GM21526 (cell line): ENCODE measurements around the gene BANP.
"Not testable (repeated sequence)": the region's sequence is repeated elsewhere in the genome, so short reads cannot be mapped to it uniquely, and the experiment has no call there.

Experiments used
- ATAC-seq: cut with Tn5 transposase; IDR thresholded peaks from one replicate; pipeline ENCODE4 v1.9.1; 2021; ENCODE audit warnings: moderate library complexity; ENCODE audit not compliant: unreplicated experiment, low FRiP score

BANP gene

DNA sequence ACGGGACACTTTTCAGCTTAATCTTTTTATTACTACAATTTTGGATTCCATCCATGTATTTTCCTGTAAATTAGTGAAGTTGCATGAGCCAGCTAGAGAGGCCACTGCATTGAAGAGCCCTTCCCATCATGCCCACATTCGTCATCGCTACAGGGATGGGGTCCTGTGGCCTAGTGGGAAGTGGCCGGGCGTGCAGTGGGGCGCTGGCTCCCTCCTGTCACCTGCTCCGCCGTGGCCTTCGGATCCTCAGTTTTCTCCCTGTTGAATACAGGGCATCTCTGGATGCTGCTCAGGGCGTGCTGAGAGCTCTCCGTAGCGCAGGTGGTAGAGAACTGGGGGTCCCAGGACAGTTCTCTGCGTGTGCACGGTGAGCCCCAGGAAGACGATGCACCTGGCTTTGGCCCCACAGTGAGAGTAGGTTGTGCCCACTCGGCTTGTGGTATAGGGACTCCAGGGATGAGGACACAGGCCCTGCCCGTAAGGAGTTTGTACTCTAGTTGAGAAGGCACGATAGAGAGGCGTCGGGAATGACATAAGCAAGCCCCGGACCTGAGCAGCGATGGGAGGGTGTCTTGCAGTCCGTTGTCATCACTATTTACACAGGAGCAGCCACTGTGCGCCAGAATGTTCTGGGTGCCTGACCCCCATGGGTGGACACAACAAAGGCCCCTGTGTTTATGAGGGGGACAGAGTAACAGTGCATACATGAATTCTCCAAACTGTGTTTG lies 74.8 kb downstream of the BANP start:
- ATAC-seq, result not testable (repeated sequence)

DNA sequence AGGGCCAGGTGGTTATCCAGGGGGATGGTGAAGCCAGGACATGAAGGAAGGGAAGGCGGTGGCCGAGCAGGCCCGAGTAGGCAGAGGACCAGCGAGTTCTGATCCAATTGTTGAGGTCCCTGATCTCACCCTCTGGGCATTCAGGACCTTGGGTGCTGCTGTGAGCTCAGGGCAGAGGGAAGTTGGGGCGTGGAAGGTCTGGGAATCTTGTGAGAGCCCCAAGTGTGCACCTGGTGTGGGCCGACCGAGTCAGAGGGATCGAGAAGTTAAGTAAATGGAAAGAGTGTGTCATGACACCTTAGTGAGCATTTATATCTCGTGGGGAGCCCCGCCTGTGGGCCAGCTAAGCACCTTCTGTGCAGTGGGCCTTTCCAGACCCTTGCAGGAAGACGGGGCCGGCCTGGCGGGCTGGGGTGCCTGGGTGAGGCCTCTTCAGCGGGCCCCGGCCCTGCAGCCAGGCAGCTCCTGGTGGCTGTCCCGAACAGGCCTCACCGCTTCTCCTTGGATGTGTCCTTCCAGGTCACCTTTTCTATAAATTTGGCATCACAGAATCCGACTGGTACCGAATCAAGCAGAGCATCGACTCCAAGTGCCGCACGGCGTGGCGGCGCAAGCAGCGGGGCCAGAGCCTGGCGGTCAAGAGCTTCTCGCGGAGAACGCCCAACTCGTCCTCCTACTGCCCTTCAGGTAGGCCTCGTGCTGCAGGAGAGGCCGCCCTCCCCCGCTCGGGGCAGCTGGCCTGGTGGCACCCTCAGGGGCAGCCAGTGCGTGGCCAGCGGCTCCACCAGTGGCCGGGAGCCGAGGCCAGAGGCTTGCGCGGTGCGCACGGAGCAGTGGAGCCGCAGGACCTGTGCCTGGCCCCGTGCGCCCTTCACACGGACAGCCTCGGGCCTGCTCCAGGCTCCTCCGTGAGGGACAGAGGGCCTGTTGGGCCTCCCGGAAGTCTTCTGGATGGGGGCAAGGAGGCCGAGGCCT lies 76.0 kb downstream of the BANP start:
- no peak for ATAC-seq

DNA sequence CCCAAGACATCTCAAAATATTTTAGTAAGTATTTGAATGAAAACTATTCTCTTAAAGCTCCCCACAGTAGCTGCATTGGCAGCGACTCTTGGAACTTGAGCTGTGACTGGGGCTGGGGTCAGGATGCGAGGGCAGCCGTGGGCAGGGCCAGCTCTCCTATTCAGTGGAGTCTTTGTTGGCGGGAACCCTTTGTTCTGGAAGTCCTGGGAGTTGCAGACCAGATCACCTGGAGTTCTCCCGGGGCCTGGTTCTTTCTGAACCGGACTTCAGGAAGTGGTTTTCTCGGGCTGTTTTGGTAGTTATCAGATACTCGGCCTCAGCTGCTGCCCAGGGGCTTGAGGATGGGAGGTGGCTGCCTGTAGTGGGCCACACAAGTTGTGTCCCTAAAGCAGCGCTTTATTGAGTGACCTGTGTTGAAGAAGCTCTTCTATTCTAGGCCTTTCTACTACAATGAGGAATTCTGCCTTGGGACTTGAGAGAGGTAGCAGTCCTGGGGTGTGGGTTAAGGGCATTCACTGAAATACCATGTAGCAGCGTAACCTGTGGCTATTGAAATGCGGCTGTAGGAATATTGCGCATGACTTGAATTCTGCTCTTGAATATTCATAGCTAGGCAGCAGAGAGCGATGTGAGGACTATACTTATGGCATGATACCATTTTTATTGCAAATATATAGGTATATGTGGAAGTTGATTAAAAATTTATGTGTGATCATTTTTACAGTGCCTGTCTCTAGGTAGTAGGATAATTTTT lies 77.1 kb downstream of the BANP start:
- not testable (repeated sequence) for ATAC-seq

DNA sequence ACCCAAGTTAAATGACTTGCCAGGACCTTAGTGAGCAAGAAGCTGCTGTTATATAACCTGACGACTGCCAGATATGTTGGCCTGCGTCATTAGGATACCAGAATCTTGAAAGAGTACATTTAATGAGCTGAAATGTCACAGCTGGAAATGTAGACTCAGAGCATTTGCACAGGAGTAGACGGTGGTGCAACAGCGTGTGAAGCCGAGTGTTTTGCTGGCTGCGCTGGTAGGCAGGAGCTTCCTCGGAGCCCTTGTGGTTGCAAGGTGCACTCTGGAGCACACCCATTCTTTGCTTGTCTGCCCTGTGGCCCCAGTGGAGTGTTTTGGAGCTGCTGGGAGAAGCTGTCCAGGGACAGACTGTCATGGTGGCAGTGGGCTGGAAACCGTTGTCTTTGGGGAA lies 79.3 kb downstream of the BANP start:
- no peak for ATAC-seq

DNA sequence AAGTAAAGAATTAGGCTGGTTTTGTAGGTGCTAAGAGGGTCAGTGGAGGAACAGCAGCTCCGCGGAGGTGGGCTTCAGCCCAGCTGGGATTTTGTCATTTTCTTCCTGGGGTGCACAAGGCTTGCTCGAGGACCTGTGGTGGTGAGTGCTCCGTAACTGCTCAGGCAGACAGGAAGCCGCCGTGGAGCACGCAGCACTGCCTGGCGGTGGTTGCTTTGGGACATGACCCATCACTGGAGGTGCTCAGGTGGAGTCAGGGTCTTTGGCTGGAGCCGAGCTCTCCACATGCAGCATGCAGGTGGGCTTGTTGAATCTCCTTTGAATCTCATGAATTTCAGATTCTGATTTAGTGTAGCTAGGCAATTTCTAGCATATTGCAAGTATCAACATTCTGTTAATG lies 79.7 kb downstream of the BANP start:
- not testable (repeated sequence) for ATAC-seq

DNA sequence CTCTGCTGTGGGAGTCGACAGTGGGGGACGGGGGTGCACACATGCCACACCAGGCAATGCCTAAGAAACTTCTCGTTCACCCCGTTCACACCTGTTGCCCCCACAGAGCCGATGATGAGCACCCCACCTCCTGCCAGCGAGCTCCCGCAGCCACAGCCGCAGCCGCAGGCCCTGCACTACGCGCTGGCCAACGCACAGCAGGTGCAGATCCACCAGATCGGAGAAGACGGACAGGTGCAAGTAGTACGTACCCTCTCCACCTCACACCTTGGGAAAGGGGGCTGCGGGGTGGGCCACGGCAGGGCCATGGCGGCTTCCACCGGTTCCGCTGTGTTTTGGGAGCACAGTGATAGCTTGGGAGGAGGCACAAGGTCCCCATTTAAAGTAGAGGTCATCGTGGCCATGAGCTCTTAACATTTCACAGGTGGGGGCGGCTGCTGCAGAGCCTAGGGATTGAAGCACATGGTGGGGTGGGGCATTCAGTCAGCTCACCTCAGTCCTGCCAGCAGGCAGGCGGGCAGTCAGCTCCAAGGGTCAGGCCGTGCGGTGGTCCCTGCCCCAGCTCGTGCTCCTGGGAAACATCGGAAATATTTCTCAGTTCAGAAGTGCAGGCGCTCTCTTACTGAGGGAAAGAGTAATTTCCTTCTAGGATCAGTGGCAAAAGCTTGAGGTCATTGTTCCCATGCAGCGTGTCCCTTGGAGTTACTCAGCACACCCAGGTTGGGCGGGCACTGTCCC lies 81.9 kb downstream of the BANP start:
- not testable (repeated sequence) for ATAC-seq

DNA sequence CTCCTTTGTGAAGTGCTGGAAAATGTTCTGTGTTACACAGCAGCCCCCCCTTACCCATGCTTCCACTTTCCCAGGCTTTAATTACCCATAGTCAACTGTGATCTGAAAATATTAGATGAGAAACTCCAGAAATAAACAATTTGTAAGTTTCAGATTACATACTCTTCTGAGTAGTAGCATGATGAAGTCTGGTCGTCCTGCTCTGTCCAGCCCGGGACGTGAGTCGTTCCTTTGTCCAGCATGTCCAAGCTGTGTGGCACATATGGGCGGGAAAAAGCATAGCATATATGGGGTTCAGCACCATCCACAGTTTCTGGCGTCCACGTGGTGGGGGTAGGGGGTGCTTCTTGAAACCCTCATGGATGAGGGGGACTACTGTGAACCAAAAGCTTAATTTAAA lies 83.5 kb downstream of the BANP start:
- no peak for ATAC-seq

DNA sequence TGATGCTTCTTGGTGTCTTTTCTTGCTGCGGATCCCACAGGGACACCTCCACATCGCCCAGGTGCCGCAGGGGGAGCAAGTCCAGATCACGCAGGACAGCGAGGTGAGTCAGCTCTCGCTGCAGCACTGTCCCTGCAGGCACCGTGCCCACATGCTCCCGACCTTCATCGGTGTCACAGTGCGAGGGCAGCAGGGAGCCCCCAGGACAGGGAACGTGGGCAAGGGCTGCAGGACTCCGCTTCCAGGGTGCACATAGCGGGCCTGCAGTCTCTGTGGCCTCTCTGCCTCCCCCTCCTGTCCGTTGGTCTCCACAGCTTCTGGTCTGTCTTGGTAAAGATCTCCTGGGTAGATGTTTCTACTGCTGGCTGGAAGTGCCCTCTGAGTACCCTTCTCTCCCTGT lies 84.1 kb downstream of the BANP start:
- ATAC-seq, result no peak

DNA sequence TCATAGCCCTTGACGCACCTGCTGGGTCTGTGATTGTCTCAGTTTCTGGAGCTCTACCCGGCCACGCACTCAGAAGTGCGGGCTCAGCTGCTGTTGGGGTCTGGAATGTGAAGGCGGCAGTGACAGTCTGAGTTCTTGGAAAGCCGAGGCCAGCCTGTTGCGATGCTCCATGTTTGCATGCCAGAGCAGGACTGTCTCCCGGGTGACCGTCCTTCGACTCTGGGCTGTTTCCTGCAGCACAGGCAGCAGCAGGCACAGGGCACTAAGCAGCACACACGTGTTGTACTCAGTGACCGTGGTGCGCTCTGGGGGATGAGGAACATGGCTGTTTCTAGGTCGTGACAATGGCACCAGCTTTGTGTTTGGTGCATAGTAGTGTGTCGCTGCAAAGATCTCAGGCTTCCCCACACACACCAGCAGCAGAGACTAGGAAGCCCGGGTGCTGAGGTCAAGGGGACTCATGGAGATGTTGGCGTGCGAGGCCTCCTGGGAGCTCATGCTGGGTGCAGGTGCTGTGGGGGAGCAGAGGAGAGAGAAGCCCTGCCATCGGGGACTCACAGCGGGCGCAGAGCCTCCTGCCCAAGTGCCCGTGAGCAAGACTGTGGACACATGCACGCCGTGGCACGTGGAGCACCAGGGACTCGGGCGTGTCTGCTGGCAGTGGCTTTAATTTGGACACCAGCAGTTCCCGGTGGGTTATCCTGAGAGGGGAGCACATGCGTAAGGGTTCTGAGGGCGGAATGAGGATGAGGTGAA lies 84.8 kb downstream of the BANP start:
- ATAC-seq, result not testable (repeated sequence)

DNA sequence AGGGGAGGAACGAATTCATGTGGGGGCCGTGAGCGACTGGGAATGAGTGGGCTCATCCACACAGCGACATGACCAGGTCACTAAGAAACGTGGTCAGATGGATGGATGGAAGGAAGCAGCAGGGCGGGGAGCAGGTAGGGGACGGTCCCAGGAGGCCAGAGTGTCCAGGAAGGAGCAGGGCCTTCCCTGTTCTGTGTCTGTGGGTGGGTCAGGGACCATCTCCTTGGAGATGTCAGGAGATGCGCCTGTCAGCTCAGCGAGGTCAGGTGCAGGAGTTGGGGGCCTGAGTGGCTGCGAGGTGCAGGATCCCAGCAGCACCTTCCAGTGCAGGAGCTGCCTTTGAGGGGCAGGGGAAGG lies 85.4 kb downstream of the BANP start:
- not testable (repeated sequence) for ATAC-seq

DNA sequence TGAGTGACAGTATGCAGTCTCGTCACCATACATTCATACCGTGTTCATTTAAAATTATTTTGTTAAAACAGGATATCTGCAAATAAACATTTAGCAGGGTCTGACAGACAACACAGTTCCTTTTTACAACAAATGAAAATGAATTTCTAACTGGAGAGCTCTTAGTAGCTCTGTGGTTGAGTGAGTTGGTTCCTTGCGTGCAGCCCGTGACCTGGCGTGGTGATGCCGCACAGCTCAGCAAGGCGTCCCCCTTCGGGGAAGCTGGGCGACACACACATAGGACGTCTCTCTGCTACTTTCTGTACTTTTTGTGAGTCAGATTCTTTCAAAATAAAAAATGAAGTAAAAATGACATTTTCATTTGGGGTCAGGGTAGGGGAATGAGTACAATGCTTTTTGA lies 86.1 kb downstream of the BANP start:
- not testable (repeated sequence) for ATAC-seq

DNA sequence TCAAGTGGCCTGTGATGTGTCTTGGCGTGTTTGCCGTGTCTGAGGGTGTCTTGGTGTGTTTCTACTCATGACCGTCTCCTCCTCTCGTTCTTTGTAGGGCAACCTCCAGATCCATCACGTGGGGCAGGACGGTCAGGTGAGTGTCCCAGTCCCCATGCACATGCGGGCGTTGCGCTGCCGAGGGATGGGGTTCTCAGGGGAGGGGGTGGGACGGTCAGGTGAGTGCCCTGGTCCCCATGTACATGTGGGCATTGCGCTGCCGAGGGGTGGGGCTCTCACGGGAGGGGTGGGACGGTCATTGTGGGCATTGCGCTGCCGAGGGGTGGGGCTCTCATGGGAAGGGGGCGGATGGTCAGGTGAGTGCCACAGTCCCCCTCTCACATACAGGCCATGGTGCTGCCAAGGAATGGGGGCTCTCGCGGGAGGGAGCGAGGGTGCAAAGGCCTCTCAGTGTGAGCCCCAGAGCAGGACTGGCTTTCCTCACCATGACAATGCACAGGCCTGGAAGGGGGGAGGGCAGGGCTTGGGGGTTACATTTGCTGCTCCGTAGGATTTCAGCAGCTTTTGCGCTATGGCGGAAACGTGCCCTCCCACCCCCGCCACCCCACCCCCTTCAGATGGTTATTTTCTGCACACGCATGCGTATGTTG lies 86.8 kb downstream of the BANP start:
- ATAC-seq, result not testable (repeated sequence)

DNA sequence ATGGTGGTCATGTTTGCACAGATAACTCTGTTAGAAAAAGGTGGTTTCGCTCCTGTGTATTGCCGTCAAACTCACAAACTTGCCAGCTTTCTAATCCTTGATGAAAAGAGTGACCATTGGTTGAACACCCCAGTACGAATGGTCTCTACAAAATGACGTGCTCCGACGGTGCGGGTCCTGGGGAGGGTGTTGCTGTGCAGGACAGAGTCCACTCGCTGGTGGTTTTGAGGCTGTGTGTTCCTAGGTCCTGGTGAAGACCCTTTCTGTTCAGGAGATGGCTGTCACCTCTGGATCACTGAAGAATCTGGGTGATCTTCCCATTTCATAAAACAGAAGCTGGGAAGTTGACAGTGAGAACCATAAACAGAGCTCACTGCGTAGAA lies 87.3 kb downstream of the BANP start:
- ATAC-seq, result not testable (repeated sequence)

DNA sequence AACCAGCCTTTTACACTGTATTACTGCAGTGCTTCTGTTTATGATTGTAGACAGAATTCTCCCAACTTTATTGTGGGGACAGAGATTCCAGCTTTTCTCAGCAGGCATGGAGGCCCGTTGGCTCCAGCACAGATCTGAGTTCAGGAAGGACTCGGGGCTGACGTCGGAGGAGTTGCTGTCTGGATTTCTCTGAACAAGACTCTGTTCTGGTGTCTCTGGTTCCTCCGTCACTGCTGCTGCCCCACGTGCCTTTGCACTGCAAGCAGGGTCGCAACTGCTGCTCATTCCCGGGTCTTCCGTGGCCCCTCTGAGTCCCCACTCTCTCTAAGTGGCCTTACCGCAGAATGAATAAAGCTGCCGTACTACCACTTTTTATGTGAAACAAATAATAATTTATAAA lies 88.4 kb downstream of the BANP start:
- ATAC-seq, result no peak

DNA sequence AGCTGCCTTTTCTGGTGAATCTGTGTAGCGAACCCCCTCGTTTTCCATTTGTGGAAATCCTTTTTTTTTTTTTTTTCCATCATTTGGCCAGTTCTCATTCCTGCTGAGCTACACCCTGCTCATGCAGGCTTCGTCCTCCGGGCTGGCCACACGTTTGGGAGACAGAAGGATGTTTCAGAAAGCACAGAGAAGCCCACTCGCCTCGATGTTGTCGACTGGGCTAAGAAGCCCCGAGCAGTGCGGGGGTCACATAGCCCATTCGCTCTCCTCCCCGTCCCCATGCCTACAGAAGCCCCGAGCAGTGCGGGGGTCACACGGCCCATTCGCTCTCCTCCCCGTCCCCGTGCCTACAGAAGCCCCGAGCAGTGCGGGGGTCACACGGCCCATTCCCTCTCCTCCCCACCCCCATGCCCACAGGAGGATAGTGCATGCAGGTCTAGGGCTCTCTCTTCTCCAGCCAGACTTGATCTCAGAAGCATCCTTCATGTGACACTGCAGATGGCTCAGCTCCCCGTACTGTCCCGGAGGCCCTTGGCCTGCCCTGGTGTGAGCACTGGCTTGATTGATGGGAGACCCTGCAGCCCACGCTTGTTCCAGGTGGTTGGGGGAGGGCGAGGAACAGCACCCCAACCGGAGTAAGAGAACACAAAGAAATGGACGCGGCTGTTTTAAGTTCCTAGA lies 89.1 kb downstream of the BANP start:
- not testable (repeated sequence) for ATAC-seq

DNA sequence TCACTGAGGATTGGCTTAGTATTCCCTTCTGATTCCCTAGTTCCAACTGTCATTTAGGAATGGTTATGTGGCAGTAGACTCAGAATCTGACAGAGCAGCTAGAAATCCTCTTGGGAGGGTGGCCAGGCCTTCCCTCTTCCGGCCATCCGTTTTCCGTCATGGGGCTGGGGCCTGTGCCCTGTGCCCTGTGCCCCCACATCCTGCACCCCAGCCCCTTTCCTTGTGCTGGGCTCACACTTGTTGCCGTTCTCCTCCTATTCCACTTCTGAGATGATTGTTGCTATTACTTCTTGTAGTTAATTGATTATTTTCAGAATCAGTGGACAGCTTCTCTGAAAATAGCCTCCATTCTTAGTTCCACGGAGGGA lies 89.6 kb downstream of the BANP start:
- not testable (repeated sequence) for ATAC-seq

DNA sequence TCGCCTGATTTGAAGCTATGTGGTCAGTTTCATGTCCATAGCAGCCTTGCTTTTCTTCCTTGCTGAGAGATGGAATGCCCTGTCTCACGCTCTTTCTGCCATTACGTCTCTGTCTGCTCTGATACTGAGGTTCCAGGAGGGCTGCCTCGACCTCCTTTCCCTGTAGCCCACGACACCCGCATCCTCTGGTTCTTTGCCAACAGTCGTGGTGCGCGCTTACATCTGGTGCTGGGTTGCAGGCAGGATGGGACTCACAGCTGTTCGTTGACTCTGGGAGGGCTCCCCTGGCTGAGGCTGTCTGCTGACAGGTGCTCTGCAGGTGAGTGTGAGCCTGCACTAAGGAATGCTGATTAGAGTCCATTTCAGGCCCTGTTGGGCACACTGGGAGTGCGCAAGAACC lies 90.3 kb downstream of the BANP start:
- ATAC-seq, result not testable (repeated sequence)

DNA sequence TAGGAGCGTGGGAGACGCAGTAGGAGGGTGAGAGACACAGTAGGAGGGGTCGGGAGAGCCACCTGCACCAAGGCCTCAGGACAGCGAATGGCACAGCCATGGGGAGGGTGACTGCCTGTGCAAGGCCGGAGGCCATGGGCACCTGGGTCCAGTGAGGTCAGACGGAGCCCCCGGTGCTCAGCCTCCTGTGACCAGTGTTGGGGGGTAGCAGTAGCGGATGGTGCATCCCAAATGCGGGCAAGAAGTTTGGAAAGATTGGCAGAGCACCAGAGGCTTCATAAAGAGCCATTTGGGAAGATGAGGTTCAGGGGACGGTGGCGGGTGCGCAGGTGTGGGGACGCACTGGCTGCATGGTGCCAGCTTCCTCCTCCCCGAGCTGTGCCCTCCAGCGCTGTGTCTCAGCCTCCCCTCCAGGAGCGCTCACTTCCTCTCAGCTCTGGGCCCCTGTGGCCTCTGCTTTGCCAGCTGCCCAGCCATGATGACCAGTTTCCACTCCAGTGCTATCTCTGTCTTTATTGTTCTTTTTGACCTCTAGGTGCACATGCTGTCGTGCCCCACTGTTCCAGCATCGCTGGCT lies 90.8 kb downstream of the BANP start:
- ATAC-seq, result not testable (repeated sequence)
